A673 (cell line): ENCODE measurements around the gene ACO1. TPM values are rescaled to one million over a fixed set of nuclear protein-coding genes. Genes with fewer than 3 reads are reported as not detected.

Experiments used
- BruUV-seq: library from RNA; stranded (reverse); fragments of 400-500 nt; replicated peaks from 2 replicates; lab custom pipeline; 2021; lab: Mats Ljungman, UMichigan
- CTCF ChIA-PET: fragments of 300-600 bp; sonication (Branson Sonifier 250); formaldehyde crosslinking; loops from one replicate; lab custom pipeline; 2022; ENCODE audit warnings: antibody characterized with exemption; lab: Charles Lee
- POLR2A ChIA-PET: fragments of 300-600 bp; sonication (Branson Sonifier 250); formaldehyde crosslinking; loops from one replicate; lab custom pipeline; 2022; ENCODE audit warnings: antibody characterized with exemption; ENCODE audit not compliant: low non-redundant PET; lab: Charles Lee
- DNase-seq: peaks from one replicate; pipeline ENCODE4 v3.0.0-alpha.2; 2015; ENCODE audit warnings: low spot score
- H3K27ac ChIP-seq: fragments of 200-600 bp; sonication (generic); 2 replicates; pipeline ENCODE4 v1.5.1; 2016; ENCODE audit warnings: mixed run types, low read depth, mild to moderate bottlenecking, mixed read lengths, antibody characterized with exemption, low read length; ENCODE audit not compliant: poor library complexity, severe bottlenecking
- H3K27me3 ChIP-seq: fragments of 200-600 bp; sonication (generic); replicated peaks from 2 replicates; pipeline ENCODE4 v1.6.1; 2017; ENCODE audit warnings: mixed run types, low read depth, mild to moderate bottlenecking, mixed read lengths, antibody characterized with exemption, low read length; ENCODE audit not compliant: insufficient read depth, poor library complexity
- H3K36me3 ChIP-seq: fragments of 200-600 bp; sonication (generic); 2 replicates; pipeline ENCODE4 v1.6.1; 2016; ENCODE audit warnings: mixed run types, mild to moderate bottlenecking, mixed read lengths, antibody characterized with exemption, low read length; ENCODE audit not compliant: insufficient read depth, poor library complexity, severe bottlenecking
- H3K4me1 ChIP-seq: fragments of 200-600 bp; sonication (generic); 2 replicates; pipeline ENCODE4 v1.6.1; 2017; ENCODE audit warnings: mixed run types, mild to moderate bottlenecking, mixed read lengths, antibody characterized with exemption, low read length; ENCODE audit not compliant: insufficient read depth, poor library complexity, severe bottlenecking
- H3K4me3 ChIP-seq: fragments of 200-600 bp; sonication (generic); 2 replicates; pipeline ENCODE4 v1.5.1; 2016; ENCODE audit warnings: low read depth, mixed run types, mild to moderate bottlenecking, mixed read lengths, low read length; ENCODE audit not compliant: poor library complexity, severe bottlenecking
- H3K9me3 ChIP-seq: fragments of 200-600 bp; sonication (generic); 2 replicates; pipeline ENCODE4 v1.6.1; 2016; ENCODE audit warnings: mixed run types, low read depth, mild to moderate bottlenecking, mixed read lengths, antibody characterized with exemption, low read length; ENCODE audit not compliant: poor library complexity, severe bottlenecking
- CTCF ChIP-seq: fragments of 300-800, 200-600 bp; sonication (generic); conservative IDR thresholded peaks from 2 replicates; pipeline ENCODE4 v1.5.1; 2017; ENCODE audit warnings: low read depth, mild to moderate bottlenecking, antibody characterized with exemption, low read length, moderate library complexity, mixed read lengths
- EZH2 ChIP-seq: fragments of 200-600 bp; sonication (generic); IDR thresholded peaks from 2 replicates; pipeline ENCODE4 v1.6.1; 2017; ENCODE audit warnings: borderline replicate concordance, low read depth, mild to moderate bottlenecking, mixed read lengths, antibody characterized with exemption, low read length; ENCODE audit not compliant: poor library complexity, severe bottlenecking
- intact Hi-C: fragments of 100-400 bp; cut with micrococcal nuclease; formaldehyde crosslinking; loops from one replicate; pipeline ENCODE4 v1.10.0; 2022; ENCODE audit not compliant: unreplicated experiment
- total RNA-seq: library from RNA; stranded (reverse); gene quantifications from 2 replicates; pipeline ENCODE4 v1.2.3, GENCODE V29; 2021

The ACO1 gene
- total RNA-seq, 1 experiment from 2014 or later = 40.0 TPM

- Histone ChIP-seq H3K27me3 (no peaks in the 10 kb centered on the region), H3K4me1 (no peaks in the 10 kb centered on the region), H3K36me3 (no peaks in the 10 kb centered on the region), H3K4me3 (no peak overlapping the region), H3K27ac (no peak overlapping the region), H3K9me3 (no peaks in the 10 kb centered on the region)
- DNase-seq = no peak
- ChIA-PET CTCF (no interaction called here), POLR2A (no interaction called here)
- no TSS peak for BruUV-seq
- intact Hi-C loops = no loop called here
- TF ChIP-seq EZH2 = no peak
Observed at GRCh38 chr9:32455738-32456137, 71.3 kb downstream of the ACO1 start.

DNA sequence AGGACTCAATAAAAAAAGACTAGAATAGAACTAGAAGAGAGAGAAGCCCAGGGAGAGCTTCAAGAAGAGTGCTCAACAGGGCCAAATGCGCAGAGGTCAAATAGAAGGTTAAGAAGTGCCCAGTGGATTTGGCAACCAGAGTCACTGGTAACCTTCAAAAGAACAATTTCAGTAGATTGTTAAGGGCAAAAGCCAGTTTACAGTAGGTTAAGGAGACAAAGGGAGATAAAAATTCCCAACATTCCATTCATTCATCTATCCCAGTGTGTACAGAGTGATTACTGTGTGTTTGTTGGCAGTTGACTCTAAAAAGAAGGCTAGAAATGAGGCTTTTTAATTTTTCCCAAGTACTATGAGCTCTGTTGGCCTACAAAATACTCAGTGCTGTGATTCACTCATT lies 72.1 kb downstream of the ACO1 start:
- ChIA-PET POLR2A (no interaction called here), CTCF (no interaction called here)
- Histone ChIP-seq H3K27ac (no peak overlapping the region), H3K27me3 (no peaks in the 10 kb centered on the region), H3K4me3 (no peak overlapping the region), H3K4me1 (no peaks in the 10 kb centered on the region), H3K36me3 (no peaks in the 10 kb centered on the region), H3K9me3 (no peaks in the 10 kb centered on the region)
- BruUV-seq = no TSS peak
- DNase-seq = no peak
- intact Hi-C loops = no loop called here
- TF ChIP-seq EZH2 (no peak), CTCF (no peak)

DNA sequence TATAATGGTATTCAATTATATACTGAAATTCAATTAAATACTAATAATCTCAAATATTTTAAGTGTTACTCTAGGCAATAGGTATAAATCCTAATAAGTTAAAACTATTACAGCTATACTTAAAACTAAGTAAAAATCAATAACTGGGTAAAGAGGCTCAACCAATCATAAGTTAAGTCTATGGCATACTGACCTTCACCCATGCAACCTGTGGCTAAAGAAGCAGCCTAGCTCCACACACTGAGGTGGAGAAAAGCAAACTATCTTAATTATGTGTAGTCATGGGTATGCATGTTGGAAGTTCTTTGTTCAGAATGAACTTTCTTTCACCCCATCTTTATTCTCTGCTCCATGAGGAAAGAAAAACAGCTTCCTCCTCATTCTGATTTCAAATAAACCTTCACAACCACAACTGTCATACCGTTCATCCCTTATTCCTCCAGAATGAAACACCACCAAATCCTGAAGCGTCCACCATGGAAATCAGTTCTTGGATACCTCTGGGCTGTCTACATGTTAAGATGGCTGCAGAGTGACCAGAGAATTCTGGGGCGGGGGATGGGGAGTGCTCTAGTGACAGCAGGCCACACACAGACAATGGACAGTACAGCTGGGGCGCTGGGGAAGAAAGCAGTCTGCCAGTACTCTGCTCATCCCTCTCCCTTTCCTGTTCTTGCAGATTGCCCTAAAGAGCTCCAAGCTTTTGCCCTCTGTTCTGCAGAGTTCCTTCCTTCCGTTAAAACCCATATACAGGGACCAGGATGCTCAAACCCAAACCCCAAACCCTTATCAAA lies 79.3 kb downstream of the ACO1 start:
- CTCF ChIA-PET = no interaction called here
- H3K27me3 ChIP-seq = no peaks in the 10 kb centered on the region
- intact Hi-C loops = no loop called here

More for the DNA sequence above, 79.3 kb downstream of the ACO1 start:
- Histone ChIP-seq H3K36me3 (no peaks in the 10 kb centered on the region), H3K4me1 (no peaks in the 10 kb centered on the region), H3K27ac (no peak overlapping the region), H3K9me3 (no peaks in the 10 kb centered on the region), H3K4me3 (no peak overlapping the region)
- TF ChIP-seq EZH2 (no peak), CTCF (no peak)
- DNase-seq = no peak
- POLR2A ChIA-PET = no interaction called here
- no TSS peak for BruUV-seq
